GM21447 (cell line): ENCODE results near the gene RAB44.
"Not testable (repeated sequence)": the region's sequence is repeated elsewhere in the genome, so short reads cannot be mapped to it uniquely, and the experiment has no call there.

Experiments used
- ATAC-seq: cut with Tn5 transposase; IDR thresholded peaks from one replicate; pipeline ENCODE4 v1.9.1; 2021; ENCODE audit not compliant: unreplicated experiment

The RAB44 gene

GRCh38 chr6:36686668-36687513, 10.7 kb upstream of the RAB44 start:
- ATAC-seq: no peak

GRCh38 chr6:36688063-36688738, 9.4 kb upstream of the RAB44 start:
- ATAC-seq: no peak

GRCh38 chr6:36688739-36689075, 8.9 kb upstream of the RAB44 start:
- no peak for ATAC-seq

- no peak for ATAC-seq
Observed at GRCh38 chr6:36691011-36691410, 6.6 kb upstream of the RAB44 start.

- no peak for ATAC-seq
Observed at GRCh38 chr6:36691612-36692011, 6.0 kb upstream of the RAB44 start.

- ATAC-seq: peak; percentile 50
Observed at GRCh38 chr6:36692220-36692619, 5.4 kb upstream of the RAB44 start.

GRCh38 chr6:36692861-36693702, 4.5 kb upstream of the RAB44 start:
- no peak for ATAC-seq

GRCh38 chr6:36694616-36695015, 3.0 kb upstream of the RAB44 start:
- no peak for ATAC-seq

GRCh38 chr6:36695414-36695813, 2.2 kb upstream of the RAB44 start:
- no peak for ATAC-seq

- ATAC-seq: no peak
Observed at GRCh38 chr6:36698196-36698595, 570 bp downstream of the RAB44 start.

GRCh38 chr6:36698871-36699271, 1.2 kb downstream of the RAB44 start:
- no peak for ATAC-seq

GRCh38 chr6:36699348-36699747, 1.7 kb downstream of the RAB44 start:
- no peak for ATAC-seq

GRCh38 chr6:36700071-36700812, 2.6 kb downstream of the RAB44 start:
- no peak for ATAC-seq

- ATAC-seq: no peak
Observed at GRCh38 chr6:36700831-36701230, 3.2 kb downstream of the RAB44 start.

- no peak for ATAC-seq
Observed at GRCh38 chr6:36701401-36701991, 3.9 kb downstream of the RAB44 start.

GRCh38 chr6:36702656-36703055, 5.0 kb downstream of the RAB44 start:
- ATAC-seq: no peak

- ATAC-seq: no peak
Observed at GRCh38 chr6:36703081-36703606, 5.5 kb downstream of the RAB44 start.

- ATAC-seq: no peak
Observed at GRCh38 chr6:36703982-36704381, 6.4 kb downstream of the RAB44 start.

GRCh38 chr6:36704961-36705577, 7.4 kb downstream of the RAB44 start:
- ATAC-seq: not testable (repeated sequence)

- ATAC-seq: no peak
Observed at GRCh38 chr6:36706339-36706738, 8.7 kb downstream of the RAB44 start.
